NAMALWA (cell line): ENCODE results near the gene AVPR2.

ENCODE experiments used
- DNase-seq: peaks from one replicate; pipeline ENCODE4 v3.0.0-alpha.2; 2015; ENCODE audit warnings: low spot score

AVPR2 gene

DNA sequence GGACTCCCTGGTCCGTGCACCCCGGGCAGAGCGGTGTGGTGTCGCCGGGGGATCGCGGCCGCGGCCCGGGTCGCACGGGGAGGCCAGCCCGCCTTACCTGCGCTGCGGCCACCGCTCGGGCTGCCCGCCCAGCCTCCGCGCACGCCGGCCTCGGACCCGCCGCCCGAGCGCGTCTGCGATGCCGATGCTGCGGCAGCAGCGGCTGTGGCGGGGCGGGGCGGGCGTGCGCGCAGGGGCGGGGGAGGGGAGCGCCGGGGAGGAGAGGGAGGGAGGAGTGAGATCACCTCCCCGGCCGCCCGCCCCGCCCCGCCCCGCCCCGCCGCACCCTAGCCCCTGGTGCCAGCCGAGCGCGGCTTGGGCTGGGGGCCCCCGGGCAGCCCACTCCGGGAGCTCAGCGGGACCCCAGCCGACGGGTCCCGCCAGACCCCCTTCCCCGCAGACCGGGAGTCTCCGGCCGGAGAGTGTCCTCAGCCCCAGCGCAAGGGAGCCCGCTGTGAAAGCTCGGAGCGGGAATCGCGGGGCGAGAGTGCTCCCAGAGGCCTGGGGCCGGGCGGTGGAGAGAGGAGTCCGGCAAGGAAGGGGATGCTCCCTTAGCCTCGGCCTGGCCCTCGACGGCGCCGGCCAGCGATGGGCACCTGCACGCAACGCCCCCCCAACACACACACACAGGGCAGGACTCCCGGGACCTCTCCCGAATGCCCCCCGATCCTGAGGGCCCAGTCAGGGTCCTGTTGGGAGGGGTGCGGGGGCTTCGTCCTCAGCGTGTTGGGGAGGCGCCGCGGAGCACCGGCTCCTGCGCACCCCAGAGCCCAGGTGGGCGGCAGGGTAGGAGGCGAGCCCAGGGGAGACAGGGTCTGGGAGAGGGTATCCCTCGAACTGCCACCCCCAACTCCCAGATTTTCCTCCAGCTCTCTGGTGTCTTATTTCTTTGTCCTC is 18.2 kb upstream of the AVPR2 start, which contains the start of gene L1CAM:
TSS of gene L1CAM (minus strand) at position 206 of the 936 bp plus-strand sequence. CDS start 10,337 bp downstream, outside the sequence.
- DNase-seq = no peak

DNA sequence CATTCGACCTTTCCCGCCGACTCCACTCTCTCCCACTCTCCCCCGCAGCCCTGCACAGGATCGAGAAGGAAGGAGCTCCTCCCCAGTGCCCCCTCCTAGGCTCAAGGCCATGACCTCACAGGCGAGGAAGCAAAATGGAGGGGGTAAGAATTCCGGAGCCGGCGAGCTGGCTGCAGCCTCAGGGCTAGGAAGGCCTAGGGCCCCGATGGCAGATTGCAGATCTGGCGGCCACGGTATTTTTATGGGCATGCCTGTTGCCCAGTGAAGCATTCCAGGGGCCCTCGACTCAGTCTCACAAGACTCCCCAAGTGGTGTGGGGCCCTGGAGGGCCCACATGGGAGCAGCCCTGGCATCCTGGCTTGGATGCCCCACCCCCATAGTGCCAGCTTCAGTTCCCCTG is 17.6 kb upstream of the AVPR2 start:
- DNase-seq = no peak

DNA sequence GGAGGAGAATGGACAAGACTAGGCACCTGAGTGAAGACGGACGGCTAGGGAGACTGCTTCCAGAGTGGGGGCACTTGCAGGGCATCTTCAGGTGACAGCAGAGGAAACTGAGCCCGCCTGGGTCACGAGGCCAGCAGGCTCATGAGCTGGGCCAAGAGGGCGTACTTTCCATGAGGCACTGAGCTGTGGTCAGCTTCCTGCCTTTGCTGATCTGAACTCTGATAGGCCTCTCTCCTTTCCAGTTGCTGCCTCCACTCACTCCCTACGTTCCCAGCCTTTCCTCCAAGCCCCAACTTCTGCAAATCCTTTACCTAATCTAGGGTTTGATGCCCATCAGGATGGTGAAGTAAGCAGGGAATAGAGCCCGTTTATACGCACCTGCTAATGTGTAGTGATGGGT is 17.1 kb upstream of the AVPR2 start:
- DNase-seq = no peak

DNA sequence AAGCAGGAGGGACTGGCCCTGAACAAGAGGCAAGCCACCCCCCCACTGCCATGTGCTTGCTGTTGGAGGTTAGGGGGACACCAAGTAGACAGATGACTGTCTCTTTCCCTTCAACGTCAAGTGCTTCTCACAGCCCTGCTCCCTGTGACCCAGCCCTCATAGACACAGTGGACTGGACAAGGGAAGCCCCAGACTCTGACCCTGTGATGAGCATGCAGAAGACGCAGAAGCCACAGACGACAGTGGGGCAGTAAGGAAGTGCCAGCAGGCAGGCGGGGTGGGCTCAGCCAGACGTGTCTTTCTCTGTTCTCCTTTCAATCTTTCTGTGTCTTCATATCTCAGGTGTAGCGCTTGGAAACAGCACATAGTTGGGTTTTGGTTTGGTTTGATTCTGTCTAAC is 16.1 kb upstream of the AVPR2 start:
- no peak for DNase-seq

DNA sequence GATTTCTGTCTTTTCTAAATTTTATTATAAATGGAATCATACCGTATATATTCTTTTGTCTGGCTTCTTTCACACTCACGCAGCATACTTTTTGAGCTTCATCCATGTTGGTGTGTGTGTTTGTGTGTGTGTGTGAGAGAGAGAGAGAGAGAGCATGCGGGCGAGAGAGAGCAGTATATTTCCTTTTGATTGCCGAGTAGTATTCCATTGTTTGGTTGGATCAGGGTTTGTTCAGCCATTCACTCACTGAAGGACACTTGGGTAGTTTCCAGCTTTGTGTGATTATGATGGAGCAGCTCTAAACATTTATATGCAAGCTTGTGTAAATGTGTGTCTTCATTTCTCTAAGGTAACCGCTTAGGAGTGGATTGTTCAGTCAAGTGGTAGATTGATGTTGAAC is 15.3 kb upstream of the AVPR2 start:
- no peak for DNase-seq

DNA sequence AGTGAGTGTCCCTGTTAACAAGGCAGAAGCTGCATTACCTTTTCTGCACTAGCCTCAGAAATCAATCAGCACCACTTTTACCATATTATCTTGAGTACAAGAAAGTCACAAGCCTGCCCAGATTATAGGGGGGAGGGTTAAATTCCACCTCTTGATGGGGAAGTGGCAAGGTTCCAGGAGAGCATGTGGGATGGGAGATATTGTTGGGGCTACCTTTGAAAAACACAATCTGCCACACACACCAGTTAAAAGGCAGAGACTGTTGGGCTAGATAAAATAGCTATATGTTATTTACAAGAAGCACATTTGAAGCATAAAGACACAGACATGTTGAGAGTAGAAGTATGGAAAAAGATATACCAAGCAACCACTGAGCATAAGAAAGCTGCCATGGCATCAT is 6.6 kb upstream of the AVPR2 start:
- no peak for DNase-seq

DNA sequence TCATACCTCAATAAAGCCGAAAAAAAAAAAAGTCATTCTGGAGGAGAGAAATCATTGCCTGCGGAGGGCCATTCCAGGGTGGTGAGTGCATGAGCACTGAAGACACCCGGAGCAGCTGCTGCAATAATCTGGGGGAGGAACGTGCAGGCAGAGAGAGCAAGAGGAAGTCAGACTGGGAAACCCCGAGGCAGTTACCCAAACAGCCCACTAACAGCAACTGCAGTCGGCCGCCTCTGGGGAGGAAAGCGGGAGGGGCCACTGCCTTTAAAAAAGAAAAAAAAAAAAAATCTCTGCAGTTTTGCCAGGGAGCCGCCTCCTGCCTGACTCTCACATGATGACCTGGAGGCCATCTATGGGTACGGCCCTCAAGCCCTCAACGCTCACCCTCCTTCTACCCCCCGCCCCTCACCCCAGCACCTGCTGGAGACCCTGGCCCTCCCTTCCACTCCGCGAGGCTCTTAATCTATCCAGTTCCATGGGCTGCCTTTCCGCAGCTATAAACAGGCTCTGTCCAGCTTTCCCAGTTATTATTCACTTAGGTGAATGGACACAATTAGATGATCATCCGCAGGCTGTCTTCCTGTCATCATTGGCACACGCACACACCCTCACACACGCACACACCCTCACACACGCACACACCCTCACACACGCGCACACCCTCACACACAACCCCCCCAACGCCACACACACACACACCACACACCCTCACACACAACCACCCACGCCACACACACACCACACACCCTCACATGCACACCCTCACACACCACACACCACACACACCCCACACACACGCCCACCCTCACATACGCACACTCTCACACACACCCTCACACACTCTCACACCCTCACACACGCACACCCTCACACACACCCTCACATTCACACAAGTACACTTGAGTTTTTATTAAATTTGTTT is 3.4 kb upstream of the AVPR2 start:
- peak; percentile 82 for DNase-seq

DNA sequence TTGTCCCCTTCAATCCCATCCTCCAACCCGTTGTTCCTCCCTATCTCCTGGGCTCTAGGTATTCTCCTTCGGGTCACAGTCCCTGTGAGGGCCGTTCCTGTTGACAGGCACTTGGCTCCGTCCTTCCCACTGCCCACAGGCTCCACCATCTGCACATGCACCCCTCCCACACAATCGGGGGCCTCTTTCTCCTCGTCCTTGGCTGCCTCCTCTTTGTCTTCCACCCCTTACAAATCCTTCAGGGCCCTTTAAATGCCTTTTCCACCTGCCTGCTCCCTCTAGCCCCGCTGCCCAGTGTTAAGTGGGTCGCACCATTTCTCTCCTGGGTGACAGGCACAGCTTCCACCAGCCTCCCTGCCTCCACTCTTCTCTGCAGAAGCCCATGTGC is 2.7 kb upstream of the AVPR2 start:
- no peak for DNase-seq

DNA sequence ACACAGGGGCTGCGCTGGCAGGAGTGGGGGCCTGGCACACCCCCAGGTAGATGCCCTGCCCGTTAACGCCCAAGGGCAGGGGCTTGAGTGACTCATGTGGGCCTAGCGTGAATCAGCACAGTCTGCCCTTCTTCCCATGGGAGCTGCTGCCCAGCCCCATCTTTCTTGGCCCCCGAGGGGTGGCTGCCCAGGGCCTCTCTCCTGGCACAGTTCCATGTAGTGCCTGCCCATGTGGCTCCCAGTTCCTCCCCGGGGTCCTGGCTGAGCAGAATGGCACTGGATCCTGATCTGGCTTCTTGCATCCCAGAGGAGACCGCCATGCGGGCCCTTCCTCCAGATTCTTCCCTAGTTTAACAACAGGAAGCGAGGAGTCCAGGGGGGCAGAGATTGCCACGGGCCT is 2.1 kb upstream of the AVPR2 start:
- DNase-seq = no peak

DNA sequence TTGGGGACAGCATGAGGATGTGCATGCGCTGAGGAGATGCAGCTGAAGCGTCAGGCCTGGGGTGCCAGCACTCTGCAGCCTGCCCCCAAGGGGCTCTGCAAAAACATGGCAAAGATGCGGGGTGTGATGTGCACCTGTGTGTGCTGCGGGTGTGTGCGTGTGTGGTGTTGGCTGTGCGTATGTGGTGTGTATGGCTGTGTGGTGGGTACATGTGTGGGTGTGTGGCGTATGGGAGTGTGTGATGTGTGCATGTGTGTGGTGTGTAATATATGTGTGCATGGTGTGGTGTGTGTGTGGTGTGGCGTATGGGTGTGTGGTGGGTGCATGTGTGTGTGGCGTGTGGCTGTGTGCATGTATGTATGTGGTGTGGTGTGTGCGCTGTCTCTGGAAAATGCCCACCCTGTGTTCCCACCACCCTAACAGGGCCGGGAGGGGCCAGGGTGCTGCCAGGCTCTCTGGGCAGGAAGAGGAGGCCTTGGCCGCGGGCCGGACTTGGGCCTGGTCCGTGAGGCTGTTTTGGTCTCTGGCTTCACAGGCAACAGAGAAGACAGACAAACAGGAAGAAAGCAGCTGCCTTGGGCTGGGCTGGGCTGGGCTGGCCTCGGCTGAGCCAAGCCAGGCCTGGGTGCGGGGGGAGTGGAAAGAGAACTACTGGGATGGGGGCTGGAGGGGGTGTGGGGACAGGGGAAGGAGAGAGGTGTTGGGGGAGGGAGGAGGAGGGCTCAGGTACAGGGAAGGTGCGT is 1.1 kb upstream of the AVPR2 start:
- peak; percentile 30 for DNase-seq

DNA sequence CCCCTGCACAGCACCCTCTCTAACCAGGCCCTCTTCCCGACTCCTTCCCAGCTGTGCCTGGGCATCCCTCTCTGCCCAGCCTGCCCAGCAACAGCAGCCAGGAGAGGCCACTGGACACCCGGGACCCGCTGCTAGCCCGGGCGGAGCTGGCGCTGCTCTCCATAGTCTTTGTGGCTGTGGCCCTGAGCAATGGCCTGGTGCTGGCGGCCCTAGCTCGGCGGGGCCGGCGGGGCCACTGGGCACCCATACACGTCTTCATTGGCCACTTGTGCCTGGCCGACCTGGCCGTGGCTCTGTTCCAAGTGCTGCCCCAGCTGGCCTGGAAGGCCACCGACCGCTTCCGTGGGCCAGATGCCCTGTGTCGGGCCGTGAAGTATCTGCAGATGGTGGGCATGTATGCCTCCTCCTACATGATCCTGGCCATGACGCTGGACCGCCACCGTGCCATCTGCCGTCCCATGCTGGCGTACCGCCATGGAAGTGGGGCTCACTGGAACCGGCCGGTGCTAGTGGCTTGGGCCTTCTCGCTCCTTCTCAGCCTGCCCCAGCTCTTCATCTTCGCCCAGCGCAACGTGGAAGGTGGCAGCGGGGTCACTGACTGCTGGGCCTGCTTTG is 1.1 kb downstream of the AVPR2 start:
- DNase-seq = no peak

DNA sequence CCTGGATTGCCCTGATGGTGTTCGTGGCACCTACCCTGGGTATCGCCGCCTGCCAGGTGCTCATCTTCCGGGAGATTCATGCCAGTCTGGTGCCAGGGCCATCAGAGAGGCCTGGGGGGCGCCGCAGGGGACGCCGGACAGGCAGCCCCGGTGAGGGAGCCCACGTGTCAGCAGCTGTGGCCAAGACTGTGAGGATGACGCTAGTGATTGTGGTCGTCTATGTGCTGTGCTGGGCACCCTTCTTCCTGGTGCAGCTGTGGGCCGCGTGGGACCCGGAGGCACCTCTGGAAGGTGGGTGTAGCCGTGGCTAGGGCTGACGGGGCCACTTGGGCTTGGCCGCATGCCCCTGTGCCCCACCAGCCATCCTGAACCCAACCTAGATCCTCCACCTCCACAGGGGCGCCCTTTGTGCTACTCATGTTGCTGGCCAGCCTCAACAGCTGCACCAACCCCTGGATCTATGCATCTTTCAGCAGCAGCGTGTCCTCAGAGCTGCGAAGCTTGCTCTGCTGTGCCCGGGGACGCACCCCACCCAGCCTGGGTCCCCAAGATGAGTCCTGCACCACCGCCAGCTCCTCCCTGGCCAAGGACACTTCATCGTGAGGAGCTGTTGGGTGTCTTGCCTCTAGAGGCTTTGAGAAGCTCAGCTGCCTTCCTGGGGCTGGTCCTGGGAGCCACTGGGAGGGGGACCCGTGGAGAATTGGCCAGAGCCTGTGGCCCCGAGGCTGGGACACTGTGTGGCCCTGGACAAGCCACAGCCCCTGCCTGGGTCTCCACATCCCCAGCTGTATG is 1.8 kb downstream of the AVPR2 start:
- no peak for DNase-seq

DNA sequence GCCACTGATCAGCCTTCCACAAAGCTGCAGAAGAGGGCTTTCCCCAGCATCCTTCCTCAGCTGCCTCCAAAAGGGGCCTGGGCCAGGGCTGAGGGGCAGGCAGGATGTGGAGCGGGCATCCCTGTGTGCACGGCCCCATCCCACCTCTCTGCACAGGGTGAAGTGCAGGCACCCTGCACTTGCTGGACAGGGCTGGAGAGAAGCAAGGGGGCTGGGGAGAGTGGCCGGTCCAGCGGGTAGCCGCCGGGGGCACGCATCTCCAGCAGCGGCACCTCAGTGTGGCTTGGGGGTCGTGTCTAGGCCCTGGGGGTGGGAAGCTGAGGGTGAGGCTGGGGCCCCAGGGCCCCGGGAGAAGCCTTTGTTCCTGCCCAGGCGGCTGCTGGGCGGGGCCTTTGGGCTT is 3.0 kb downstream of the AVPR2 start:
- no peak for DNase-seq

DNA sequence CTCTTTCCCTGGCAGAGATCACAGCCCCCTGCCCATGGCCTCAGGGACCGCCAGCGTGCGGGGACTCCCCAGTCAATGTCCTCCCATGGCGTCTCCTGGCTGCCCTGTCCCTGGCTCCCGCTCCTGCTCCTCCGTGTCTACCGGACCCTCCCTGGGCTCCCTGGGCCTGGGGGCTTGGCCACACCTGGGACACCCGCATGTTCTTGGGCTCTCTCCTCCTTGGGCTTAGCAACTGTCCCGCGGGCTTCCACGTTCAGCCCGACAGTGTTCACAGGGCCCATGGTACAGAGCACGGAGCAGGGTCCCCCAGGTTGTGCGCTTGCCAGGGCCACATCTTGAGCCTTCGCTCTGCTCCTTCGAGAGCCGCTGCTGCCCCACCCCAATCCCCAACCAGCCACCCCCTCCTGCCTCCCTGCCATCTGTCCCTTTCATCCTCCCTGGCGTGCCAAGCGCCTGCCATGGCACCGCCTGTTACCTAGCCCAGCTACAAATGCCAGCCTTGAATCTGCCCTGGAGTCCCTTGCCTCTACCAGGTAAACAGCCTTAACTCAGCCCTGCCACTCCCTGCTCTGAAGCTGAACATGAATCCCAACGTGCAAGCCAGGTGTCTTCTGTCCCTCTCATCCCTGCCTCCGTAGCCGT is 3.9 kb downstream of the AVPR2 start:
- no peak for DNase-seq

DNA sequence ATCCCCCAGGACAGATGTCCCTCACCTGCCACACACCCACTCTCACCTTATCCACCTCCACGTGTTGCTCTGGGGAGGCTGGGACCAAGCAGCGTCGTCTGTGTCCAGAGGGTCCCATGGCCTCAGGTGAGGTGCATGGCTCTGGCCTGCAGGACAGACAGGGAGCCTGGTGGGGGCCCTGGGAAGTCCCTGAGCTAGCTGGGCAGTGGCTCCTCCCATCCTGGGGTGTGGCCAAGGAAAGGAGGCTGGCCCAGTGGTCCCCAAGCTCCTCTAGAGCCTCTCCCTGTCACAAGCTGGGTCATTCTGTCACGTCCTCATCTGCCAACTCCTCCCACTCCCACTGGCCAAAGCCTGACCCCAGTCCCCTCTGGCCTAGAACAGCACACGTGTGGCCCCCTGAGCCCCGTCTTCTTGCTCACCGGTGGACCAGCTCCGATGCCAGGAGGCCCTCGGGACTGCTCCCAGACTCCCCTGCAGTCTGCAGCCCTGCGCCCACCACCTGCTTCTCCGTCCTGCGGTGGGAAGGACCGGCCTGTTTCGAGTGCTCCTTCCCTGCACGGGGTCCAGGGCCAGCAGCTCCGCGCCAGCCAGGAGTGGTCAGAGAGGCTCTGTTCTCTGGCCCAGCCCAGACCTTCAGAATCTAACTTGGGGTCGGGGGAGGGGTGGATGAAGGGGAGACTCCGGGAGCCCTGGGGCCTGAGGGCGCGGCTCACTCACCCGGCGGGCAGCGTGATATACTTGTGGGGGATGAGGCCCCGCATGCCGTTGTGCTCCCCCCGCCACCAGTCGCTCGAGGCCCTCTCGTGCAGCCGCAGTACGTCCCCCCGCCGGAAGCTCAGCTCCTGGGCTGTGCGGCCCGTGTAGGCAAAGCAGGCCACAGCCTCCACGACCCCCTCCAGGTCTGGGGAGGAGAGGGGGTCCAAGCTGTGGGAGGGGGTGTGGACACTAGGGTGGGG is 4.8 kb downstream of the AVPR2 start:
- peak; percentile 46 for DNase-seq

DNA sequence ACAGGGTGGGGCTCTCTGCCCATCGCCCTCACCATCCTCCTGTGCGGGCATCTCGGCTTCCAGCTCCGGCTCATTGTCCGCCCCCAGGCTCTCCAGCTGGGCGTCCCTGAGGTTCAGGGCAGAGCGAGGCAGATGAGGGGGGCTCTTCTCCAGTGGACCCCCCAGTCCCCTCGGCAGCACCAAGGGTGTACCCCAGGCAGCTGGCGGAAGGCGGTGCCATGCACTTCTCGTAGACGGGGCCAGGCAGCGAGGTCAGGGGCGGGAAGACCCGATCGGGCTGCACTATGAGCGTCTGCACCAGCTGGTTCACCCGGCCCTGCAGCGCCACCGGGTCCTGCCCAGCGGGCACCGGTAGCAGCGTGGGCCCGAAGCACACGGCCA is 5.5 kb downstream of the AVPR2 start:
- DNase-seq = no peak

DNA sequence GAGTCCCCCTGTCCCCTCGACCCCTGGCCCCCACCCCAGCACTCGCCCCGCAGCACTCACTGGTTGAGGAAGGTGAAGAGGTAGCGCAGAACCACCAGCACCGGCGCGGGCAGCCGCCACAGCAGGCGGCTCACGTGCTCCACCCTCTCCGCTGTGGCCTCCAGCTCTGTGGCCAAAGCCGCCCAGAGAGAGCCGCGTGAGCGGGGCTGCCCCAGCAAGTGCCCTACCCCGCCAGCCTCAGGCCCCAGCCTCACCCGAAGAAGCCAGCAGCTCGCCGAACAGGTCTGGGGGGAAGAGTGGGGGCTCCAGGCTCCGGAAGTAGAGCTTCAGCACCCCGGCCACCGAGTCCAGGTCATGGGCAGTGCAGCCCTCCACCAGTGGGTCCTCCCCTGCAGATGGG is 6.0 kb downstream of the AVPR2 start:
- DNase-seq = no peak

DNA sequence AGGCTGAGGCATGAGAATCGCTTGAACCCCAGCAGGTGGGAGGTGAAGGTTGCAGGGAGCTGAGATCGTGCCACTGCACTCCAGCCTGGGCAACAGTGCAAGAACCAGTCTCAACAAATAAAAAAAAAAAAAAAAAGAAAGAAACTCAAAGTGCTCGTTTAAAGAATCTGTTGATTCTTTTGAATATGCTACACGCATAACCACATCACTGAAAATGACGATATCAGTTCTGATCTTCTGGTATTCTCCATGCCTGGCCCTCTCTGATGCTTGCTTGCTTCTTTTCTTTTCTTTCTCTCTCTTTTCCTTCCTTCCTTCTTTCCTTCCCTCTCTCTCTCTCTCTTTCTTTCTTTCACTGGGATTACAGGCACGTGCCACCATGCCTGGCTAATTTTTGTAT is 7.3 kb downstream of the AVPR2 start:
- no peak for DNase-seq

DNA sequence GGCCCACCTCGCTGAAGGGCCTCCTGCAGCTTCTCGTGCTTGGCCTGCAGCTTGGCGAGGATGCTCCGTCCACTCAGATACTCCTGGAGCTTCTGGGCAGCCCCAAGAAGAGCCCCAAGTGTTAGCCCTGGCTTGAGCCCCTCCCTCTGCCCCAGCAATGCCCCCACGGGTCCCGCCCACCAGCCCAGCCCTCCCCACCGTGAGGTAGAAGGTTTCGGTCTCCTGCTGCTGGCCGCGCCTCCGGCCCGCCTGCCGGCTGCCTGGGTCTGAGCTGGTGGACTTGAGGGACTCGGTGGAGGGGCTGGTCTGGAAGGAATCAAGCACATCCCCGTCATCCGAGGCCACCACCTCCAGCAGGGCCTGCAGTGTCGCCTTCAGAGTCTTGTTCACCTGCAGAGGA is 8.7 kb downstream of the AVPR2 start:
- no peak for DNase-seq
